ENCODE data around the gene MLYCD.

MLYCD gene

GRCh38 chr16:83958137-83958845 lies 59.4 kb downstream of the MLYCD start:
- no peak for DNase-seq

GRCh38 chr16:83958846-83959565 lies 60.1 kb downstream of the MLYCD start:
- no peak for DNase-seq

- no peak for DNase-seq
Observed at GRCh38 chr16:83959656-83960434, 60.9 kb downstream of the MLYCD start.

GRCh38 chr16:83960521-83961249 lies 61.8 kb downstream of the MLYCD start:
- no peak for DNase-seq

GRCh38 chr16:83961591-83961990 lies 62.7 kb downstream of the MLYCD start:
- no peak for DNase-seq

- no peak for DNase-seq
Observed at GRCh38 chr16:83963277-83964119, 64.6 kb downstream of the MLYCD start.

GRCh38 chr16:83964684-83965443 lies 65.9 kb downstream of the MLYCD start:
- no peak for DNase-seq

- no peak for DNase-seq
Observed at GRCh38 chr16:83965444-83966152, 66.7 kb downstream of the MLYCD start.

- no peak for DNase-seq
Observed at GRCh38 chr16:83966153-83966696, 67.3 kb downstream of the MLYCD start.

GRCh38 chr16:83967091-83967490 lies 68.2 kb downstream of the MLYCD start:
- no peak for DNase-seq

GRCh38 chr16:83967838-83968305 lies 69.0 kb downstream of the MLYCD start, which contains the start of gene NECAB2:
Gene NECAB2 (plus strand): TSS chr16:83968244. CDS start chr16:83968649, 405 bp downstream.
- DNase-seq, result no peak

GRCh38 chr16:83968306-83968851 lies 69.5 kb downstream of the MLYCD start:
- no peak for DNase-seq

- DNase-seq, result no peak
Observed at GRCh38 chr16:83968891-83969649, 70.2 kb downstream of the MLYCD start.

- DNase-seq, result no peak
Observed at GRCh38 chr16:83969771-83970429, 71.0 kb downstream of the MLYCD start.

GRCh38 chr16:83970430-83970815 lies 71.5 kb downstream of the MLYCD start:
- DNase-seq, result no peak

GRCh38 chr16:83971165-83972130 lies 72.5 kb downstream of the MLYCD start:
- DNase-seq, result no peak

Data from activated naive CD4-positive, alpha-beta T cell treated with Interleukin-2 at 50 U/mL for 16 hours (primary cell).